Activated CD4-positive, alpha-beta memory T cell treated with anti-CD3 and anti-CD28 coated beads, Interleukin-2, amount 10 ng/mL, durations not matched to agents 7 days and 5 days (primary cell): ENCODE data around the gene IGSF21. TPM values are rescaled to one million over a fixed set of nuclear protein-coding genes. Genes with fewer than 3 reads are reported as not detected.

ENCODE experiments used
- CTCF ChIA-PET: fragments of 350-600 bp; sonication (Branson Sonifier 250); formaldehyde crosslinking; loops from one replicate; lab custom pipeline; 2021; ENCODE audit warnings: antibody characterized with exemption, inconsistent platforms; lab: Charles Lee
- POLR2A ChIA-PET: fragments of 350-600 bp; sonication (Branson Sonifier 250); formaldehyde crosslinking; loops from one replicate; lab custom pipeline; 2021; ENCODE audit warnings: antibody characterized with exemption; lab: Charles Lee
- DNase-seq: peaks from one replicate; pipeline ENCODE4 v3.0.0-alpha.2; 2020
- H3K27ac Mint-ChIP-seq: one replicate; pipeline ENCODE4 v1.8.0; 2021; ENCODE audit warnings: mild to moderate bottlenecking, mixed read lengths
- H3K27me3 Mint-ChIP-seq: one replicate; pipeline ENCODE4 v1.8.0; 2021; ENCODE audit warnings: mixed read lengths
- H3K36me3 Mint-ChIP-seq: one replicate; pipeline ENCODE4 v1.8.0; 2021; ENCODE audit warnings: low read depth, mixed read lengths
- H3K4me1 Mint-ChIP-seq: one replicate; pipeline ENCODE4 v1.8.0; 2021; ENCODE audit warnings: mixed read lengths
- H3K4me3 Mint-ChIP-seq: one replicate; pipeline ENCODE4 v1.8.0; 2021; ENCODE audit warnings: mild to moderate bottlenecking, mixed read lengths
- H3K9me3 Mint-ChIP-seq: one replicate; pipeline ENCODE4 v1.8.0; 2021; ENCODE audit warnings: mixed read lengths
- total RNA-seq, 2 experiments: library from RNA; stranded (reverse); gene quantifications; one replicate each; pipeline ENCODE4 v1.2.3, GENCODE V29; 2021

Gene IGSF21
- total RNA-seq, 2 experiments from 2014 or later, result not detected

- no peaks in the 10 kb centered on the region for H3K27me3 Mint-ChIP-seq
- H3K36me3 Mint-ChIP-seq, result no peaks in the 10 kb centered on the region
Measured at GRCh38 chr1:18166929-18167328, 59.3 kb downstream of the IGSF21 start.

GRCh38 chr1:18170444-18170843 lies 62.8 kb downstream of the IGSF21 start:
- POLR2A ChIA-PET, result no interaction called here
- H3K27ac Mint-ChIP-seq, result no peak overlapping the region
- no peaks in the 10 kb centered on the region for H3K36me3 Mint-ChIP-seq
- no peaks in the 10 kb centered on the region for H3K27me3 Mint-ChIP-seq
- DNase-seq, result no peak
- no peak overlapping the region for H3K4me3 Mint-ChIP-seq
- CTCF ChIA-PET, result no interaction called here
- no peaks in the 10 kb centered on the region for H3K4me1 Mint-ChIP-seq
- no peaks in the 10 kb centered on the region for H3K9me3 Mint-ChIP-seq

More at GRCh38 chr1:18166929-18167328, 59.3 kb downstream of the IGSF21 start:
- CTCF ChIA-PET, result no interaction called here
- no peaks in the 10 kb centered on the region for H3K4me1 Mint-ChIP-seq
- H3K4me3 Mint-ChIP-seq, result no peak overlapping the region
- no peak overlapping the region for H3K27ac Mint-ChIP-seq
- POLR2A ChIA-PET, result no interaction called here
- no peaks in the 10 kb centered on the region for H3K9me3 Mint-ChIP-seq
- no peak for DNase-seq

GRCh38 chr1:18174037-18174436 lies 66.4 kb downstream of the IGSF21 start:
- H3K27ac Mint-ChIP-seq, result no peak overlapping the region
- no peaks in the 10 kb centered on the region for H3K36me3 Mint-ChIP-seq
- H3K4me1 Mint-ChIP-seq, result no peaks in the 10 kb centered on the region
- POLR2A ChIA-PET, result no interaction called here
- no peak for DNase-seq
- CTCF ChIA-PET, result no interaction called here
- H3K27me3 Mint-ChIP-seq, result peaks cover 3% of the 10 kb centered on the region
- no peak overlapping the region for H3K4me3 Mint-ChIP-seq
- H3K9me3 Mint-ChIP-seq, result no peaks in the 10 kb centered on the region

GRCh38 chr1:18175051-18175450 lies 67.5 kb downstream of the IGSF21 start:
- Mint-ChIP-seq H3K27ac (no peak overlapping the region), H3K27me3 (peaks cover 3% of the 10 kb centered on the region), H3K9me3 (no peaks in the 10 kb centered on the region), H3K36me3 (no peaks in the 10 kb centered on the region), H3K4me1 (no peaks in the 10 kb centered on the region), H3K4me3 (no peak overlapping the region)
- POLR2A ChIA-PET, result no interaction called here
- no peak for DNase-seq
- CTCF ChIA-PET, result no interaction called here

- DNase-seq, result no peak
- Mint-ChIP-seq H3K9me3 (no peaks in the 10 kb centered on the region), H3K27me3 (peaks cover 5% of the 10 kb centered on the region), H3K36me3 (no peaks in the 10 kb centered on the region), H3K4me3 (no peak overlapping the region), H3K4me1 (no peaks in the 10 kb centered on the region), H3K27ac (no peak overlapping the region)
- ChIA-PET CTCF (no interaction called here), POLR2A (no interaction called here)
Measured at GRCh38 chr1:18175530-18176377, 68.2 kb downstream of the IGSF21 start.

- ChIA-PET POLR2A (no interaction called here), CTCF (no interaction called here)
- Mint-ChIP-seq H3K27ac (no peak overlapping the region), H3K4me3 (no peak overlapping the region), H3K36me3 (no peaks in the 10 kb centered on the region), H3K9me3 (no peaks in the 10 kb centered on the region), H3K27me3 (peaks cover 5% of the 10 kb centered on the region), H3K4me1 (no peaks in the 10 kb centered on the region)
- DNase-seq, result no peak
Measured at GRCh38 chr1:18176619-18177018, 69.0 kb downstream of the IGSF21 start.

- ChIA-PET POLR2A (no interaction called here), CTCF (no interaction called here)
- Mint-ChIP-seq H3K27ac (no peak overlapping the region), H3K4me1 (no peaks in the 10 kb centered on the region), H3K9me3 (no peaks in the 10 kb centered on the region), H3K27me3 (peaks cover 5% of the 10 kb centered on the region), H3K36me3 (no peaks in the 10 kb centered on the region), H3K4me3 (no peak overlapping the region)
- no peak for DNase-seq
Measured at GRCh38 chr1:18178111-18178510, 70.5 kb downstream of the IGSF21 start.

GRCh38 chr1:18179009-18179408 lies 71.4 kb downstream of the IGSF21 start:
- Mint-ChIP-seq H3K4me1 (no peaks in the 10 kb centered on the region), H3K36me3 (no peaks in the 10 kb centered on the region), H3K27me3 (peaks cover 5% of the 10 kb centered on the region), H3K4me3 (no peak overlapping the region), H3K9me3 (no peaks in the 10 kb centered on the region), H3K27ac (no peak overlapping the region)
- ChIA-PET POLR2A (no interaction called here), CTCF (no interaction called here)
- no peak for DNase-seq

GRCh38 chr1:18182398-18183160 lies 75.0 kb downstream of the IGSF21 start:
- H3K4me3 Mint-ChIP-seq, result no peak overlapping the region
- no peaks in the 10 kb centered on the region for H3K9me3 Mint-ChIP-seq
- DNase-seq, result no peak
- no peaks in the 10 kb centered on the region for H3K36me3 Mint-ChIP-seq
- CTCF ChIA-PET, result no interaction called here
- no peaks in the 10 kb centered on the region for H3K4me1 Mint-ChIP-seq
- H3K27me3 Mint-ChIP-seq, result peaks cover 3% of the 10 kb centered on the region
- no peak overlapping the region for H3K27ac Mint-ChIP-seq
- POLR2A ChIA-PET, result no interaction called here

- POLR2A ChIA-PET, result no interaction called here
- Mint-ChIP-seq H3K27me3 (peaks cover 2% of the 10 kb centered on the region), H3K36me3 (no peaks in the 10 kb centered on the region), H3K4me1 (no peaks in the 10 kb centered on the region), H3K27ac (no peak overlapping the region), H3K9me3 (no peaks in the 10 kb centered on the region), H3K4me3 (no peak overlapping the region)
- CTCF ChIA-PET, result no interaction called here
- DNase-seq, result no peak
Measured at GRCh38 chr1:18183533-18183932, 75.9 kb downstream of the IGSF21 start.

- Mint-ChIP-seq H3K4me1 (no peaks in the 10 kb centered on the region), H3K27ac (no peak overlapping the region), H3K27me3 (no peaks in the 10 kb centered on the region), H3K9me3 (no peaks in the 10 kb centered on the region), H3K36me3 (no peaks in the 10 kb centered on the region), H3K4me3 (no peak overlapping the region)
- ChIA-PET POLR2A (no interaction called here), CTCF (no interaction called here)
- no peak for DNase-seq
Measured at GRCh38 chr1:18187054-18187453, 79.5 kb downstream of the IGSF21 start.

GRCh38 chr1:18188820-18189517 lies 81.4 kb downstream of the IGSF21 start:
- H3K36me3 Mint-ChIP-seq, result no peaks in the 10 kb centered on the region
- H3K27ac Mint-ChIP-seq, result no peak overlapping the region
- H3K9me3 Mint-ChIP-seq, result no peaks in the 10 kb centered on the region
- H3K27me3 Mint-ChIP-seq, result no peaks in the 10 kb centered on the region
- CTCF ChIA-PET, result no interaction called here
- no peaks in the 10 kb centered on the region for H3K4me1 Mint-ChIP-seq
- H3K4me3 Mint-ChIP-seq, result no peak overlapping the region
- POLR2A ChIA-PET, result no interaction called here
- DNase-seq, result no peak

- H3K4me3 Mint-ChIP-seq, result no peak overlapping the region
- no peak overlapping the region for H3K27ac Mint-ChIP-seq
- H3K27me3 Mint-ChIP-seq, result no peaks in the 10 kb centered on the region
- ChIA-PET CTCF (no interaction called here), POLR2A (no interaction called here)
- no peaks in the 10 kb centered on the region for H3K9me3 Mint-ChIP-seq
- H3K36me3 Mint-ChIP-seq, result no peaks in the 10 kb centered on the region
- no peak for DNase-seq
- H3K4me1 Mint-ChIP-seq, result no peaks in the 10 kb centered on the region
Measured at GRCh38 chr1:18190598-18190997, 83.0 kb downstream of the IGSF21 start.
